ENCODE data around the gene RAI1.
"Not testable (repeated sequence)": the region's sequence is repeated elsewhere in the genome, so short reads cannot be mapped to it uniquely, and the experiment has no call there.

Gene RAI1

GRCh38 chr17:17664064-17664452 is 17.2 kb upstream of the RAI1 start:
- no peak for DNase-seq (ENCODE audit: low read depth in 1 of 2, low spot score in 1 of 2)

GRCh38 chr17:17665255-17665654 is 16.0 kb upstream of the RAI1 start:
- no peak for DNase-seq (ENCODE audit: low read depth in 1 of 2, low spot score in 1 of 2)

GRCh38 chr17:17666111-17666714 is 15.0 kb upstream of the RAI1 start:
- no peak for DNase-seq (ENCODE audit: low read depth in 1 of 2, low spot score in 1 of 2)

- DNase-seq (ENCODE audit: low read depth in 1 of 2, low spot score in 1 of 2): no peak
Observed at GRCh38 chr17:17667231-17667630, 14.0 kb upstream of the RAI1 start.

- no peak for DNase-seq (ENCODE audit: low read depth in 1 of 2, low spot score in 1 of 2)
Observed at GRCh38 chr17:17667947-17668346, 13.3 kb upstream of the RAI1 start.

- no peak for DNase-seq (ENCODE audit: low read depth in 1 of 2, low spot score in 1 of 2)
Observed at GRCh38 chr17:17668358-17668757, 12.9 kb upstream of the RAI1 start.

GRCh38 chr17:17668775-17669579 is 12.3 kb upstream of the RAI1 start:
- DNase-seq (ENCODE audit: low read depth in 1 of 2, low spot score in 1 of 2): no peak

- no peak for DNase-seq (ENCODE audit: low read depth in 1 of 2, low spot score in 1 of 2)
Observed at GRCh38 chr17:17669580-17670235, 11.6 kb upstream of the RAI1 start.

- DNase-seq (ENCODE audit: low read depth in 1 of 2, low spot score in 1 of 2): no peak
Observed at GRCh38 chr17:17670701-17671305, 10.5 kb upstream of the RAI1 start.

GRCh38 chr17:17671369-17672129 is 9.7 kb upstream of the RAI1 start:
- DNase-seq (ENCODE audit: low read depth in 1 of 2, low spot score in 1 of 2): no peak

GRCh38 chr17:17672453-17673368 is 8.5 kb upstream of the RAI1 start:
- DNase-seq (ENCODE audit: low read depth in 1 of 2, low spot score in 1 of 2): no peak

- DNase-seq (ENCODE audit: low read depth in 1 of 2, low spot score in 1 of 2): no peak
Observed at GRCh38 chr17:17675416-17675815, 5.8 kb upstream of the RAI1 start.

- no peak for DNase-seq (ENCODE audit: low read depth in 1 of 2, low spot score in 1 of 2)
Observed at GRCh38 chr17:17675925-17676534, 5.2 kb upstream of the RAI1 start.

GRCh38 chr17:17676752-17677151 is 4.5 kb upstream of the RAI1 start:
- DNase-seq (ENCODE audit: low read depth in 1 of 2, low spot score in 1 of 2): no peak

GRCh38 chr17:17677299-17678040 is 3.8 kb upstream of the RAI1 start:
- DNase-seq (ENCODE audit: low read depth in 1 of 2, low spot score in 1 of 2): no peak

GRCh38 chr17:17678063-17678699 is 3.1 kb upstream of the RAI1 start:
- DNase-seq (ENCODE audit: low read depth in 1 of 2, low spot score in 1 of 2): not testable (repeated sequence)

GRCh38 chr17:17679243-17679642 is 2.0 kb upstream of the RAI1 start:
- no peak for DNase-seq (ENCODE audit: low read depth in 1 of 2, low spot score in 1 of 2)

GRCh38 chr17:17679748-17680147 is 1.5 kb upstream of the RAI1 start:
- no peak for DNase-seq (ENCODE audit: low read depth in 1 of 2, low spot score in 1 of 2)
